CD8-positive, alpha-beta memory T cell (primary cell): Measurements from ENCODE around the gene GID8. TPM values are rescaled to one million over a fixed set of nuclear protein-coding genes. Genes with fewer than 3 reads are reported as not detected.

Source experiments
- CTCF ChIA-PET: fragments of 350-600 bp; sonication (Branson Sonifier 250); formaldehyde crosslinking; loops from one replicate; lab custom pipeline; 2021; ENCODE audit warnings: antibody characterized with exemption; lab: Charles Lee
- POLR2A ChIA-PET: fragments of 350-600 bp; sonication (Branson Sonifier 250); formaldehyde crosslinking; loops from one replicate; lab custom pipeline; 2021; ENCODE audit warnings: antibody characterized with exemption; lab: Charles Lee
- DNase-seq, 5 donors: peaks; one replicate each; pipeline versions ENCODE4 v3.0.0 to v3.0.0-alpha.2; 2020 to 2022; ENCODE audit warnings: mixed read lengths in 1 of 5
- H3K27ac ChIP-seq: one replicate; pipeline ENCODE4 v1.7.0; 2013; ENCODE audit warnings: low read depth, mild to moderate bottlenecking, low read length, moderate library complexity
- H3K27me3 ChIP-seq: 2 replicates; pipeline ENCODE4 v1.7.0; 2013; ENCODE audit warnings: low read length, mild to moderate bottlenecking; ENCODE audit not compliant: insufficient read depth, poor library complexity, severe bottlenecking
- H3K36me3 ChIP-seq: 2 replicates; pipeline ENCODE4 v1.7.0; 2013; ENCODE audit warnings: mild to moderate bottlenecking, low read length, moderate library complexity; ENCODE audit not compliant: insufficient read depth
- H3K4me1 ChIP-seq: 2 replicates; pipeline ENCODE4 v1.7.0; 2013; ENCODE audit warnings: mild to moderate bottlenecking, low read length, moderate library complexity; ENCODE audit not compliant: insufficient read depth
- H3K4me3 ChIP-seq: 2 replicates; pipeline ENCODE4 v1.7.0; 2013; ENCODE audit warnings: mild to moderate bottlenecking, low read length
- H3K9me3 ChIP-seq: 2 replicates; pipeline ENCODE4 v1.7.0; 2013; ENCODE audit warnings: mild to moderate bottlenecking, low read length
- H3K27ac Mint-ChIP-seq, 8 donors: one replicate each; pipeline ENCODE4 v1.8.0; 2020 to 2021; ENCODE audit warnings: mixed read lengths in 8 of 8, mild to moderate bottlenecking in 6 of 8, inconsistent platforms in 3 of 8, moderate library complexity in 3 of 8
- H3K27me3 Mint-ChIP-seq, 2 donors: one replicate each; pipeline ENCODE4 v1.8.0; 2020 to 2021; ENCODE audit warnings: mixed read lengths in 2 of 2, mild to moderate bottlenecking in 1 of 2, moderate library complexity in 1 of 2
- H3K36me3 Mint-ChIP-seq, 3 donors: one replicate each; pipeline ENCODE4 v1.8.0; 2020 to 2021; ENCODE audit warnings: mixed read lengths in 3 of 3, inconsistent platforms in 1 of 3, mild to moderate bottlenecking in 1 of 3
- H3K4me1 Mint-ChIP-seq, 3 donors: one replicate each; pipeline ENCODE4 v1.8.0; 2020 to 2021; ENCODE audit warnings: mixed read lengths in 3 of 3, inconsistent platforms in 1 of 3, mild to moderate bottlenecking in 1 of 3
- H3K4me3 Mint-ChIP-seq, 7 donors: one replicate each; pipeline ENCODE4 v1.8.0; 2020 to 2021; ENCODE audit warnings: mixed read lengths in 7 of 7, mild to moderate bottlenecking in 6 of 7, moderate library complexity in 4 of 7, inconsistent platforms in 2 of 7
- H3K9me3 Mint-ChIP-seq, 5 donors: one replicate each; pipeline ENCODE4 v1.8.0; 2020 to 2022; ENCODE audit warnings: mixed read lengths in 5 of 5, mild to moderate bottlenecking in 3 of 5, moderate library complexity in 2 of 5, inconsistent platforms in 1 of 5
- polyA plus RNA-seq: library from polyadenylated mRNA; unstranded; fragments of 300-500 nt; fragmentation: Illumina TruSeq; gene quantifications from one replicate; pipeline ENCODE4 v1.2.3, GENCODE V29; 2021
- total RNA-seq, 2 experiments: library from RNA; stranded (reverse); gene quantifications; one replicate each; pipeline ENCODE4 v1.2.3, GENCODE V29; 2021

GID8 gene
- total and polyA plus RNA-seq, 3 experiments from 2014 or later: 19.0 to 45.5 (median 44.9) TPM

DNA sequence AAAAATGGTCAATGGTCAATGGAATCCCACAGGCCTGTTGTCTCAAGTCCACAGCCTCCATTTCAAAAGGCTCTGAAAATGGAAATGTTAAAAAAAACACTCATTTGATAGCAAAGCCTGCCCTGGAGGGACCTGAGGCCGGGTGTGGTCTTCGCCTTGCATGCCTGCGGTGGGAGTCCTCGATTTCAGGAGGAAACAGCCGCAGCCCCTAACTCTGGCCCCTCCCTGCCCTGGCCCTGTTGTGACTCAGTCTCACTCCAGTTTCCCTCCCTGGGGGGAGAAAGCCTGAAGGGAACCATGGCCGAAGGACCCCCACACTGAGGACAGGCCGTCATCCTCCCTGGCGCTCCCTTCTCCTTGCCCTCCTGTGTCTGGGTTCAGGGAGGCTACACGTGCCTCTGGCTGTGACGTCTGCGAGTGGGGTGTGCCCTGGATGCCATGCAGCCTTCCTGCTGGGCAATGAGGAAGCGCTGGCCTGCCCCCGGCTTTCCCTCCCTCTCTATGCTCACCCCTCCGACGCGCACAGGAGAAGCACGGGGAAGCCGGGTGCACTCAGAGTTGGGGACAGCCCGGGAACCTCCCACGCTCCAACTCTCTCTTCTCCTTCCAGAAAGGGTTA, 59.6 kb downstream of the GID8 start:
- Histone ChIP-seq H3K9me3 (no peaks in the 10 kb centered on the region), H3K36me3 (no peaks in the 10 kb centered on the region), H3K4me3 (no peak overlapping the region), H3K4me1 (no peaks in the 10 kb centered on the region), H3K27me3 (peaks cover 3% of the 10 kb centered on the region), H3K27ac (no peak overlapping the region)
- H3K27me3 Mint-ChIP-seq: peaks cover 29 to 61% of the 10 kb centered on the region in 2 donors
- H3K36me3 Mint-ChIP-seq: no peaks in the 10 kb centered on the region
- H3K27ac Mint-ChIP-seq: no peak overlapping the region
- H3K4me1 Mint-ChIP-seq: no peaks in the 10 kb centered on the region
- H3K4me3 Mint-ChIP-seq: no peak overlapping the region
- ChIA-PET POLR2A (no interaction called here), CTCF (no interaction called here)
- DNase-seq: no peak
- no peaks in the 10 kb centered on the region for H3K9me3 Mint-ChIP-seq

Other genes starting within 250 kb of the GID8 start
- not detected for gene NTSR1, start 229.3 kb upstream of the GID8 start, total RNA-seq
- not detected for gene NTSR1, start 229.3 kb upstream of the GID8 start, polyA plus RNA-seq
- 10 to 100 TPM; 14.8 TPM for gene MRGBP, start 141.7 kb upstream of the GID8 start, total RNA-seq
- 10.7 TPM for gene MRGBP, start 141.7 kb upstream of the GID8 start, polyA plus RNA-seq
- 10 to 100 TPM; 45.7 to 47.9 TPM for gene OGFR, start 133.3 kb upstream of the GID8 start, total RNA-seq
- 64.2 TPM for gene OGFR, start 133.3 kb upstream of the GID8 start, polyA plus RNA-seq
- gene COL9A3, start 121.1 kb upstream of the GID8 start, total RNA-seq: not detected
- not detected for gene COL9A3, start 121.1 kb upstream of the GID8 start, polyA plus RNA-seq
- gene TCFL5, start 76.3 kb upstream of the GID8 start, total RNA-seq: 1 to 10 TPM; 4.6 to 6.2 TPM
- 1.4 TPM for gene TCFL5, start 76.3 kb upstream of the GID8 start, polyA plus RNA-seq
- gene DIDO1, start 11.6 kb upstream of the GID8 start, total RNA-seq: 10 to 100 TPM; 55.3 to 57.3 TPM
- 39.0 TPM for gene DIDO1, start 11.6 kb upstream of the GID8 start, polyA plus RNA-seq
- gene SLC17A9, start 14.6 kb downstream of the GID8 start, total RNA-seq: 10 to 100 TPM; 26.4 to 26.8 TPM
- 1.0 TPM for gene SLC17A9, start 14.6 kb downstream of the GID8 start, polyA plus RNA-seq
- not detected for gene BHLHE23, start 68.8 kb downstream of the GID8 start, total RNA-seq
- gene BHLHE23, start 68.8 kb downstream of the GID8 start, polyA plus RNA-seq: not detected